ENCODE results near the gene ERBIN.

DNA sequence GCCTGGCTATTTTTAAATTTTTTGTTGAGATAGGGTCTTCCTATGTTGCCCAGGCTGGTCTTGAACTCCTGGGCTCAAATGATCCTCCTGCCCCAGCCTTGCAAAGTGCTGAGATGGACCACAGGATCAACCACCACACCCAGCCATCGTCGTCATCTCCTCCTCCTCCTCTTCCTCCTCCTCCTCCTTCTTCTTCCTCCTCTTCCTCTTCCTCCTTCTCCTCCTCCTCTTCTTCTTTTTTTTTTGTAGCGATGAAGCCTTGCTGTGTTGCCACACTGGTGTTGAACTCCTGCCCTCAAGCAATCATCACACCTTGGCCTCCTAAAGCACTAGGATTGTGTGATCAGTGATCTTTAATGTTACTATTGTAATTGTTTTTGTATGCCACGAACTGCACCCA, 49.4 kb upstream of the ERBIN start:
- TF ChIP-seq ZNF274 (IDR thresholded peaks at IDR 0.05; ENCODE audit: low read depth, low read length) (no peak), YY1 (IDR thresholded peaks at IDR 0.05; ENCODE audit: insufficient read depth, insufficient read length) (no peak), SUZ12 (IDR thresholded peaks at IDR 0.05; ENCODE audit: extremely low read depth, insufficient read depth, insufficient read length) (no peak)

Data from NT2/D1 (cell line).